HUES64 (cell line): ENCODE data around the gene IQCH.

Experiments used
- H3K27ac ChIP-seq: 2 replicates; pipeline ENCODE4 v1.7.0; 2013; ENCODE audit warnings: low read depth, low read length, inconsistent platforms
- H3K27me3 ChIP-seq: 2 replicates; pipeline ENCODE4 v1.6.1; 2013; ENCODE audit warnings: mild to moderate bottlenecking, low read length; ENCODE audit not compliant: insufficient read depth
- H3K36me3 ChIP-seq: 2 replicates; pipeline ENCODE4 v1.6.1; 2013; ENCODE audit warnings: mild to moderate bottlenecking, low read length; ENCODE audit not compliant: insufficient read depth
- H3K4me1 ChIP-seq: 2 replicates; pipeline ENCODE4 v1.6.1; 2013; ENCODE audit warnings: mild to moderate bottlenecking, low read length, moderate library complexity; ENCODE audit not compliant: insufficient read depth
- H3K4me3 ChIP-seq: 2 replicates; pipeline ENCODE4 v1.5.1; 2013; ENCODE audit warnings: mild to moderate bottlenecking, low read length, moderate library complexity
- H3K9ac ChIP-seq: 2 replicates; pipeline ENCODE4 v1.6.1; 2013; ENCODE audit warnings: mild to moderate bottlenecking, low read depth, low read length
- H3K9me3 ChIP-seq: 2 replicates; pipeline ENCODE4 v1.6.1; 2013; ENCODE audit warnings: low read depth, low read length; ENCODE audit not compliant: insufficient read depth
- WGBS: fragments of 150-250, 120-280 bp; methylation state at CpG from one replicate; pipeline ENCODE4 v1.1.7; 2013; ENCODE audit warnings: missing lambda C conversion rate; 5-methylcytosine and 5-hydroxymethylcytosine counted together

The IQCH gene

DNA sequence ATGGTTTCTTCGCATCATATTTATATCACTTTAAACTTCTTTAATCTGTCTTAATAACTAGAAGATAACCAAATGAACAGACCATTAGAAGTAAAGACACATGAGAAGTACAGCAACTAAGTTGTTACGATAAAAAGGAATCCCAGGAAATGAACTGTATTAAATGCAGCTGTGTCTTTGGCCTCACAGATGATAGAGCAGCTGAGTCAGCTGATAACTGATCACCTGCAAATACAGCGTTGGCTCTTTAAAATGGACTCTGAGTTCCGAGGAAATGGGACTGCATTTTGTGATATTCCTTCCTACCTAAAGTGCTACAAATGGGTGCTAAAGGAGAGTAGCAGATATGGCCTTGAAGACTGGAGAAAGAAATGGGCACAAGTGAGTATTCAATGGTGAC, 145.3 kb downstream of the IQCH start:
- H3K27ac ChIP-seq, result no peak overlapping the region
- peaks cover 30% of the 10 kb centered on the region for H3K4me1 ChIP-seq
- no peak overlapping the region for H3K4me3 ChIP-seq
- 93% methylated on average over 4 of the region's 4 CpGs for WGBS
- H3K9ac ChIP-seq, result no peak overlapping the region
- no peaks in the 10 kb centered on the region for H3K9me3 ChIP-seq
- no peaks in the 10 kb centered on the region for H3K27me3 ChIP-seq
- no peaks in the 10 kb centered on the region for H3K36me3 ChIP-seq

- WGBS, result no CpG with 5 or more reads among the region's 2 CpGs
- H3K36me3 ChIP-seq, result no peaks in the 10 kb centered on the region
These were observed 146.3 kb downstream of the IQCH start for GRCh38 chr15:67400890-67401289.

DNA sequence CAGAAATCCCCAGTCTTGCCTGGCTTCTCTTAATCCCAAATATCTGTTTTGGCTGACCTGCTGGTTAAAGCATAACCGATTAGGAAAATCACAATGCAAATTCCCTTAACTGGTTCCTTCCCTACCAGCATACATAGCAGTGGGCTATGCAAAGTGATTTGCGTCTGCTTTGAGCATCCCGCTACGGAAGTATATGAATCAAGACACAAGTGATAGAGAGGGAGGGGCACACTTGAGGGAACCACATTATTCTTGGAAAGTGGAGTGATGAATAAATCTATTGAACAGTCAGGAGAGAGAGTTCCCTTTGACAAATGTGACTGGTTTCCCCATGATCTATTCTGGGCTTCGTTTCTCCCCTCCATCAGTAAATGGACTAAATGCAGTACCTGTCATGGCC, 146.8 kb downstream of the IQCH start:
- Histone ChIP-seq H3K4me1 (peaks cover 32% of the 10 kb centered on the region), H3K9ac (no peak overlapping the region), H3K27ac (no peak overlapping the region), H3K36me3 (no peaks in the 10 kb centered on the region), H3K9me3 (no peaks in the 10 kb centered on the region), H3K4me3 (no peak overlapping the region), H3K27me3 (no peaks in the 10 kb centered on the region)
- 73% methylated on average over 5 of the region's 5 CpGs for WGBS

More at GRCh38 chr15:67400890-67401289, 146.3 kb downstream of the IQCH start:
- H3K27me3 ChIP-seq, result no peaks in the 10 kb centered on the region
- no peak overlapping the region for H3K27ac ChIP-seq
- no peak overlapping the region for H3K9ac ChIP-seq
- H3K4me3 ChIP-seq, result no peak overlapping the region
- peaks cover 37% of the 10 kb centered on the region for H3K4me1 ChIP-seq
- H3K9me3 ChIP-seq, result no peaks in the 10 kb centered on the region

GRCh38 chr15:67403428-67404154, 149.0 kb downstream of the IQCH start:
- Histone ChIP-seq H3K27ac (no peak overlapping the region), H3K36me3 (no peaks in the 10 kb centered on the region)
- WGBS, result 78% methylated on average over 3 of the region's 4 CpGs

GRCh38 chr15:67405208-67406191, 150.9 kb downstream of the IQCH start:
- Histone ChIP-seq H3K36me3 (no peaks in the 10 kb centered on the region), H3K27ac (no peak overlapping the region), H3K4me1 (peaks cover 48% of the 10 kb centered on the region), H3K4me3 (no peak overlapping the region), H3K9ac (no peak overlapping the region), H3K27me3 (no peaks in the 10 kb centered on the region), H3K9me3 (no peaks in the 10 kb centered on the region)
- 80% methylated on average over 4 of the region's 4 CpGs for WGBS

More at GRCh38 chr15:67403428-67404154, 149.0 kb downstream of the IQCH start:
- Histone ChIP-seq H3K4me1 (peaks cover 41% of the 10 kb centered on the region), H3K27me3 (no peaks in the 10 kb centered on the region), H3K4me3 (no peak overlapping the region), H3K9me3 (no peaks in the 10 kb centered on the region), H3K9ac (no peak overlapping the region)

GRCh38 chr15:67406257-67406861, 151.8 kb downstream of the IQCH start:
- no peaks in the 10 kb centered on the region for H3K9me3 ChIP-seq
- H3K9ac ChIP-seq, result no peak overlapping the region
- no peaks in the 10 kb centered on the region for H3K36me3 ChIP-seq
- WGBS, result 73% methylated on average over 1 of the region's 1 CpG
- no peak overlapping the region for H3K27ac ChIP-seq
- H3K27me3 ChIP-seq, result no peaks in the 10 kb centered on the region
- no peak overlapping the region for H3K4me3 ChIP-seq
- H3K4me1 ChIP-seq, result peaks cover 48% of the 10 kb centered on the region

DNA sequence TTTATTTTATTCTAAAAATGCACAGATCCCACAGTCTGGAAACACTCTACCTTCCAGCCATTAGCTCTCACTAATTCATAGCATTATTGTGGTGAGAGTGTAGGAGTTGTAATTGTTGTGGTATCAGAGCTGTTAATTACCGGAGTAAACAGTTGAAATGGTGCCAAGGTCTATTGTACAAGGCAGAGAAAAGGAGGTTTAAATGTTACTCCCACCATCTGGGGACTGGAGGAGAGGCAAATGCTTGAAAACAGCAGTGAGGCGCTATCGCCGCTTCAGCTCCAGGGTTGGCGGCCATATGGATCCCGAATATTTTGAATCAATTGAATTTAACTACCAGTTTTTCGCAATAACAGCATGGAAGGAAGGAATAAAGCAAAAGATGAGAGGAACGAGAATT, 153.2 kb downstream of the IQCH start:
- WGBS, result 90% methylated on average over 8 of the region's 8 CpGs
- H3K36me3 ChIP-seq, result no peaks in the 10 kb centered on the region
- no peak overlapping the region for H3K27ac ChIP-seq
- H3K27me3 ChIP-seq, result no peaks in the 10 kb centered on the region
- H3K4me1 ChIP-seq, result peaks cover 48% of the 10 kb centered on the region
- H3K4me3 ChIP-seq, result no peak overlapping the region
- H3K9ac ChIP-seq, result no peak overlapping the region
- H3K9me3 ChIP-seq, result no peaks in the 10 kb centered on the region

DNA sequence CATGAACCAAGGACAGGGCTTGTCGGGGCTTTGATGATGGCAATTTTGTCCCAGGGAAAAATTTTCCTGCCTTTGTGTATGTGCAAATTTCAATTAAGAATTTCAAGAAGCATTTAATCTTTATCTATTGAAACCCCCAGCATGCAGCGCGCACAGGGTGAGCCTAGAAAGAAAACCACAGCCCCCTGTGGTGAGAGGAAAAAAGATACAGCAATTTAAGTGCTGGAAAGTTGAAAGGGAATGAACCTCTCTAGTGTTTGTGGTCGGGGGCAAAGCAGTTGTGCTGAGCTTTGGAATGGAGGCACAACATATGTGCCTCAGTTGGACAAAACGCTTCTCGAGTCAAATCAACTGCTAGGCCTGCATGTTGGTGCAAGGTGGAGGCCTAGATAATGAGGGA, 154.6 kb downstream of the IQCH start:
- Histone ChIP-seq H3K9me3 (no peaks in the 10 kb centered on the region), H3K4me1 (peaks cover 37% of the 10 kb centered on the region), H3K27me3 (no peaks in the 10 kb centered on the region), H3K27ac (no peak overlapping the region), H3K36me3 (no peaks in the 10 kb centered on the region), H3K9ac (no peak overlapping the region), H3K4me3 (no peak overlapping the region)
- 57% methylated on average over 6 of the region's 6 CpGs for WGBS

GRCh38 chr15:67411486-67411885, 156.9 kb downstream of the IQCH start:
- Histone ChIP-seq H3K27ac (no peak overlapping the region), H3K4me1 (peaks cover 34% of the 10 kb centered on the region), H3K9me3 (no peaks in the 10 kb centered on the region), H3K36me3 (no peaks in the 10 kb centered on the region), H3K4me3 (no peak overlapping the region), H3K9ac (no peak overlapping the region), H3K27me3 (no peaks in the 10 kb centered on the region)

- Histone ChIP-seq H3K4me1 (peaks cover 21% of the 10 kb centered on the region), H3K9me3 (no peaks in the 10 kb centered on the region), H3K27ac (no peak overlapping the region), H3K36me3 (no peaks in the 10 kb centered on the region), H3K9ac (no peak overlapping the region), H3K4me3 (no peak overlapping the region), H3K27me3 (no peaks in the 10 kb centered on the region)
- WGBS, result 87% methylated on average over 11 of the region's 11 CpGs
These were observed 159.3 kb downstream of the IQCH start for GRCh38 chr15:67413770-67414390.

DNA sequence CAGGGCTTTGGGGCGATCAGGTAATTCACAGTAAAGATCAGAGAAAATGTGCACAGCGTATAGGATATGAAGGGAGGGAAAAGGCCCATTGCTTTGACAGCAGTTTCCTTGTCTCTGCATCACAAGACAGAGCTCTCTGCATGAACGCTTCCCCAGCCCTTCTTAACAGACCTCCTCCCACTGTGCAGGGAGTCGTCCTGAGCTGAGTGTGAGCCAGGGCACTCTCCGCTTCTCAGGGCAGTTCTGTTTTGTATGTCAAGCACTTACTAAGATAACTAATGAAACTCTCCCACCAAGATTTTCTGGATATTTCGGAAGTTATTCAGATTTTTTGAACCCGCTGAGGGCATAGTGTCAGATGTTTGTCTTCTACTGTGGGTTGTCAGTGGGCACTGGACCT, 160.6 kb downstream of the IQCH start:
- H3K4me1 ChIP-seq, result peaks cover 11% of the 10 kb centered on the region
- no peak overlapping the region for H3K27ac ChIP-seq
- H3K27me3 ChIP-seq, result no peaks in the 10 kb centered on the region
- H3K9ac ChIP-seq, result no peak overlapping the region
- WGBS, result 52% methylated on average over 7 of the region's 7 CpGs
- no peaks in the 10 kb centered on the region for H3K9me3 ChIP-seq
- H3K36me3 ChIP-seq, result no peaks in the 10 kb centered on the region
- H3K4me3 ChIP-seq, result no peak overlapping the region
